Calu3 (cell line): ENCODE results near the gene TENT5C. TPM values are rescaled to one million over a fixed set of nuclear protein-coding genes. Genes with fewer than 3 reads are reported as not detected.

Experiments
- BruUV-seq: library from RNA; stranded (reverse); fragments of 400-500 nt; replicated peaks from 2 replicates; lab custom pipeline; 2021; lab: Mats Ljungman, UMichigan
- CTCF ChIA-PET: fragments of 300-600 bp; sonication (Branson Sonifier 250); formaldehyde crosslinking; loops from one replicate; lab custom pipeline; 2022; ENCODE audit warnings: antibody characterized with exemption; lab: Charles Lee
- DNase-seq: peaks from one replicate; pipeline ENCODE4 v3.0.0; 2022
- H3K27ac Mint-ChIP-seq: one replicate; pipeline ENCODE4 v1.8.0; 2022; ENCODE audit warnings: mixed read lengths; ENCODE audit not compliant: unreplicated experiment
- H3K27me3 Mint-ChIP-seq: one replicate; pipeline ENCODE4 v1.8.0; 2022; ENCODE audit warnings: mixed read lengths; ENCODE audit not compliant: unreplicated experiment
- H3K36me3 Mint-ChIP-seq: one replicate; pipeline ENCODE4 v1.8.0; 2022; ENCODE audit warnings: mild to moderate bottlenecking, moderate library complexity, mixed read lengths; ENCODE audit not compliant: insufficient read depth, unreplicated experiment
- H3K4me1 Mint-ChIP-seq: one replicate; pipeline ENCODE4 v1.8.0; 2022; ENCODE audit warnings: mild to moderate bottlenecking, low read depth, mixed read lengths; ENCODE audit not compliant: unreplicated experiment
- H3K4me3 Mint-ChIP-seq: one replicate; pipeline ENCODE4 v1.8.0; 2022; ENCODE audit warnings: mild to moderate bottlenecking, low read depth, moderate library complexity, mixed read lengths; ENCODE audit not compliant: unreplicated experiment
- H3K9me3 Mint-ChIP-seq: one replicate; pipeline ENCODE4 v1.8.0; 2022; ENCODE audit warnings: low read depth, mixed read lengths; ENCODE audit not compliant: unreplicated experiment
- CTCF ChIP-seq: fragments of 200-600 bp; IDR thresholded peaks from one replicate; pipeline ENCODE4 v1.8.0; 2022; ENCODE audit warnings: antibody characterized with exemption; ENCODE audit not compliant: unreplicated experiment
- intact Hi-C: fragments of 100-400 bp; cut with micrococcal nuclease; formaldehyde crosslinking; loops from one replicate; pipeline ENCODE4 v1.10.0; 2022; ENCODE audit not compliant: unreplicated experiment
- total RNA-seq: library from RNA; stranded (reverse); gene quantifications from 2 replicates; pipeline ENCODE4 v1.2.3, GENCODE V29; 2022

The TENT5C gene
- total RNA-seq, 1 experiment from 2014 or later = 0.28 TPM

GRCh38 chr1:117646956-117647355, 41.1 kb downstream of the TENT5C start:
- DNase-seq = no peak
- no TSS peak for BruUV-seq
- Mint-ChIP-seq H3K27ac (no peak overlapping the region), H3K9me3 (no peaks in the 10 kb centered on the region), H3K36me3 (no peaks in the 10 kb centered on the region), H3K4me1 (no peaks in the 10 kb centered on the region), H3K4me3 (no peak overlapping the region), H3K27me3 (peaks cover 36% of the 10 kb centered on the region)
- no peak for TF ChIP-seq CTCF
- intact Hi-C loops = no loop called here
- CTCF ChIA-PET = no interaction called here

DNA sequence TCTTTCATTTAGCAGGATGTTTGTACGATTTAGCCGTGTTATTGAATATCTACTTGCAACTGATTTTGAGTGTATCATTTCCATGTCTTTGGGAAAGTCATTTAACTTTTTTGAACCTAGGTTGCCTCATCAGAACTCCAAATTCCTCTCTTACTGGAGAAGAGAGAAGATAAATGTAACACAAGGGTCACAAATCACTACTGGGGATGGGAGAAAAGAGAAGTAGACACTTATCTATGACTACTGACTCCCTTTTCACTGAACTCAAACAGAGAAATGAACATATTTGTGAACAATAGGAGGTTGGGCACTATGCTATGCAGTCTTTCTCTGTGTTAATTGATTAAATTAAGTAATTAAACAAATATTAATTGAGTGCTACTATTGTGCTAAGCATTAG, 42.2 kb downstream of the TENT5C start:
- no peaks in the 10 kb centered on the region for H3K4me1 Mint-ChIP-seq
- CTCF ChIA-PET = no interaction called here

DNA sequence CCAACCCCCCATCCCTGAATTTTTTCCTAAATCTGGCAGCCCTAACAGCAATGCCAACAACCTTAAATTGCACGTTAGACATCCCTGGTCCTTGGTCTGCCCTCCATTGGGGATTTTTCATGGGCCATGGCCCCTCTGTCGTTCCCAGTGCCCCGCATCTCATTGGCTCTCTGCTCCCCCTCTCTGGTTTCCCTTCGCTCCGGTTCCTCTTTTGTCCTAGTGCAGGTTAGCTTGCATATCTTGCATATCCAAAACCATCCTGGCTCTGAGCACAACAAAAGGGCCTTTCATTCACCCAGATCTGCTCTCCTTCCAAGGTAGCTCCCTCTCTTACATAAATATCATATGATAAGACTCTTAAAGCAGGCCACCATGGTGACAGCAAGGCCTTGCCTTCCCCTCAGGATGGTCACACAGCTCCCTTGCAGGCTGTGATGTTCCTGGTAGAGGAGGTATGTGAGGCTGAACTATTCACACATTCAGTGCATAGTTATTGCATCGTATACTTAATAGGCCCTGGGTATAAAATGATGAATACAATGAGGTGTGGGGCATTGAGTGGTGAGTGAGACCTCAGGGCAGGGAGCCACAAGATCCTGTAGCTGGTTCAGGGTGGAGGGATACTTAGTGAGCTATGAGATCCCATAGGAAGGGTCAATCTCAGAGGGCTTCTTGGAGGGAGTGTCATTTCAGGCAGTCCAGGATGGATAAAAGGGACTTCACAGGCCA, 45.2 kb downstream of the TENT5C start:
- CTCF ChIA-PET = no interaction called here
- H3K36me3 Mint-ChIP-seq = peaks cover 4% of the 10 kb centered on the region
- H3K9me3 Mint-ChIP-seq = no peaks in the 10 kb centered on the region
- no peak for DNase-seq
- no TSS peak for BruUV-seq
- intact Hi-C loops = no loop called here
- no peak overlapping the region for H3K4me3 Mint-ChIP-seq
- peaks cover 10% of the 10 kb centered on the region for H3K4me1 Mint-ChIP-seq
- H3K27ac Mint-ChIP-seq = no peak overlapping the region
- no peak for TF ChIP-seq CTCF
- peaks cover 49% of the 10 kb centered on the region for H3K27me3 Mint-ChIP-seq

More for the DNA sequence above, 42.2 kb downstream of the TENT5C start:
- Mint-ChIP-seq H3K27ac (no peak overlapping the region), H3K4me3 (no peak overlapping the region), H3K27me3 (peaks cover 47% of the 10 kb centered on the region), H3K9me3 (no peaks in the 10 kb centered on the region), H3K36me3 (no peaks in the 10 kb centered on the region)
- TF ChIP-seq CTCF = no peak
- BruUV-seq = no TSS peak
- intact Hi-C loops = no loop called here
- DNase-seq = no peak

DNA sequence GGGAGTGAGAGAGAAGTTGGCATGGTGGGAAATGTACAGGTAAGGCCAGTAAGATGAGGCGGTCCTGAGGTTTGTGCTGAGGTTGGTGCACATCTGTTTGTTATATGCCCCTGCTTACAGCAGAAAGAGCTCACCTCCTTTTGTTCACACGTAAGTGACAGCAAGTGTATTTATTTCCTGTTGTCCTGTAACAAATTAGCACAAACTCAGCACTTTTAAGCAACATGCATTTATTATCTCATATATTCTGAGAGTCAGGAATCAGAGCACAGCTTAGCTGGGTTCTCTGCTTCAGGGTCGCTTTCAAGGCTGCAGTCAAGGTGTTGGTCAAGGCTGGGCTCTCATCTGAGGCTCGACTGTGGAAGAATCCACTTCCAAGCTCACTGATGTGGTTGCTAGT, 45.8 kb downstream of the TENT5C start:
- peaks cover 4% of the 10 kb centered on the region for H3K36me3 Mint-ChIP-seq
- no peaks in the 10 kb centered on the region for H3K9me3 Mint-ChIP-seq
- TF ChIP-seq CTCF = no peak
- H3K27ac Mint-ChIP-seq = no peak overlapping the region
- H3K4me3 Mint-ChIP-seq = no peak overlapping the region
- peaks cover 51% of the 10 kb centered on the region for H3K27me3 Mint-ChIP-seq
- no TSS peak for BruUV-seq
- CTCF ChIA-PET = no interaction called here
- no peak for DNase-seq
- intact Hi-C loops = no loop called here
- peaks cover 12% of the 10 kb centered on the region for H3K4me1 Mint-ChIP-seq
